Epidermal melanocyte (primary cell): ENCODE results near the gene BCAN.
"Not testable (repeated sequence)": the region's sequence is repeated elsewhere in the genome, so short reads cannot be mapped to it uniquely, and the experiment has no call there.

ENCODE experiments used
- DNase-seq: peaks from one replicate; pipeline ENCODE4 v3.0.0; 2011; ENCODE audit warnings: low spot score; ENCODE audit not compliant: insufficient read length

Gene BCAN

GRCh38 chr1:156618853-156619581 is 22.9 kb upstream of the BCAN start, which contains the start of gene HAPLN2:
HAPLN2 (plus strand) TSS chr1:156619415; CDS start chr1:156623491, 4,076 bp downstream.
- DNase-seq, result no peak

DNA sequence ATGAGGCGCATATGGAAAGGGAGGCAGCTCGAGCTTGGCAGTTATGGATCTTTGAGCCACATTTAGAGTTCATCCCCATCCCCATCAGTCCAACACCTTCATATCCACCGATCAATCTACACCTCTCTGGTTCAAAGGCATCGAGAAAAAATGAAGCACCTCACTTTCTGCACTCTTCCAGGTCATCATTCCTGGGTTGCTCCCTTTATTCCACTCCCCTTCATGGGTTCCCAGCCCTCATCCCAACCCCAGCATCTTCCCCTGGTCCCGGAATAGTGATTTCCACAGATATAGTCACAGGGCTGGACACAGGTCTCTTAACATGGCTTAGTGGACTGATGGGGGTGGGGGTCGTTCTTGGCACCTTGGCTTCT is 22.3 kb upstream of the BCAN start:
- no peak for DNase-seq

GRCh38 chr1:156622581-156623297 is 19.2 kb upstream of the BCAN start:
- DNase-seq, result no peak

- DNase-seq, result no peak
These were observed 17.7 kb upstream of the BCAN start for GRCh38 chr1:156623946-156624813.

DNA sequence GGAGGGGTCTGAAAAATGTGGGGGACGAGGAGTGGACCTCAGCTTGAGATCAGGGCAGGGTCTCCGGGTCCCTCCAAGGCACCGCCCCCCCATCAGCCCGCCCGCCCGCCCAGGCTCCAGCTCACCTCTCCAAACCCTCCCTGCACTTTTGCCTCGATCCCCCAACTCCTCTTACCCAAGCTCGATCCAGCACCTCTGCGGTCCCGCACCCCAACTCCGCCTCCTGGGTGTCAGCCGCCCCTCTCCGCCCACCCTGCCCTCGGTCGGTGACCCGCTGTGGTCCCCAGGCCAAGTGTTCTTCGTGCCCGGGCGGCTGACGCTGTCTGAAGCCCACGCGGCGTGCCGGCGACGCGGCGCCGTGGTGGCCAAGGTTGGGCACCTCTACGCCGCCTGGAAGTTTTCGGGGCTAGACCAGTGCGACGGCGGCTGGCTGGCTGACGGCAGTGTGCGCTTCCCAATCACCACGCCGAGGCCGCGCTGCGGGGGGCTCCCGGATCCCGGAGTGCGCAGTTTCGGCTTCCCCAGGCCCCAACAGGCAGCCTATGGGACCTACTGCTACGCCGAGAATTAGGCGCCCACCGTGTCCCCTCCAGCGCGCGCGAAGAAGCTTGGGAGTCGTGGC is 17.0 kb upstream of the BCAN start:
- no peak for DNase-seq

- no peak for DNase-seq
These were observed 16.4 kb upstream of the BCAN start for GRCh38 chr1:156625436-156626078.

DNA sequence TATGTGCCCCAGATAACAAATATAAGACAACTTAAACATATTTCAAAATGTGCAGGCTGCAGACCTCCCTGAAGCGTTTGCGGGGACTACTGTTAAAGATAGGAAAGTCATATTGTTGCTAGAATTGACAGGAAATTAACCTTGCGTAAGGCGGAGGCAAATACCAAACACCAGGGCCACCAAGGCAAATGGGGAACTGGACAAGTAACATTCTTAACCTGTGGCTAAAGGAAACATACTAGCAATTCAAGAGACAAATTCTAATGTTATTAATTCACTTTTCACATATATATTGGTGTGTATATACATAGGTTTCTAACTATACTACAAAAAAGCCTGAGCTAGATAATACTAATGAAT is 15.9 kb upstream of the BCAN start:
- no peak for DNase-seq

DNA sequence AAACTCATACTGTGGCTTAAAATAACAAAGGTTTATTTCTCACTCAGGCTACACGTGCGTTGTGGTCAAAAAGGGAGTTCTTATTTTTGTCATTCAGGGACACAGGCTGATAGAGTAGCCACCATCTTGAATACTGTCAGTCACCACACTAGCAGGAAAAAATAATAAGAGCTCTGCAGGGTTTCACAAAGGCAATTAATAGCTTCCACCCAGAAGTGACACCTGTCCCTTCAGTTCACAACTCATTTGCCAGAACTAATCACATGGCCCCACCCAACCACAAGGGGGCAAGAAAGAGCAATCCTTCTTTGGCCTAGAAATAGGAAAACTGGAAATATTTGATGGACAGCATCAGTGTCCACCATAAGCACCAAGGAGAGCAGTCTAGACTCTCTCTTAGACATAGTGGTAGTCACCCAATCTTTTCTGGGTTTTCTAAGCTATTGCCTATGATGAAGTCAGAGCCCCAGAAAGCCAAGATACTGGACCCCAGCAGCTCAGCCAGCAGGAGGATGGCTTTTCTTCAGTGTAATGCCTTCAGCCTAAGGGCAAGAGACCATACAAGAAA is 14.5 kb upstream of the BCAN start:
- DNase-seq, result no peak

DNA sequence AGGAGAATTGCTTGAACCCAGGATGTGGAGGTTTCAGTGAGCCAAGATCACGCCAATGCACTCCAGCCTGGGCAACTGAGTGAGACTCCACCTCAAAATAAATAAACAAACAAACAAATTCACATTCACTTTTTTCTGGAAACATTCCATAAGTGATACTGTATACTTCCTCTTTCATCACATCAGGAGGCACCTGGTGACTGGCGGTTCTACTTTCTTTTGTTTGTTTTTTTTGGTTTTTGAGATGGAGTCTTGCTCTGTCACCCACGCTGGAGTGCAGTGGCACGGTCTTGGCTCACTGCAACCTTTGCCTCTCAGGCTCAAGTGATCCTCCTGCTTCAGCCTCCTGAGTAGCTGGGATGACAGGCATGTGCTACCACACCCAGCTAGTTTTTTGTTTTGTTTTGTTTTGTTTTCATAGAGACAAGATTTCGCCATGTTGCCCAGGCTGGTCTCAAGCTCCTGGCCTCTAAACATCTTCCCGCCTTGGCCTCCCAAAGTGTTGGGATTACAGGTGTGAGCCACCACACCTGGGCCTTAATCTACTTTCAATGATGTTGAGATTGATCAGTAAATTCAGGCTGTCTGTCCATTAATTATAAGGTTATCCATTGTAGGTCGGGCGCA is 12.0 kb upstream of the BCAN start:
- DNase-seq, result no peak

- not testable (repeated sequence) for DNase-seq
These were observed 10.8 kb upstream of the BCAN start for GRCh38 chr1:156631152-156631551.

GRCh38 chr1:156632355-156632754 is 9.6 kb upstream of the BCAN start:
- no peak for DNase-seq

- peak; percentile 20 for DNase-seq
These were observed 3.5 kb upstream of the BCAN start for GRCh38 chr1:156638189-156638985.

DNA sequence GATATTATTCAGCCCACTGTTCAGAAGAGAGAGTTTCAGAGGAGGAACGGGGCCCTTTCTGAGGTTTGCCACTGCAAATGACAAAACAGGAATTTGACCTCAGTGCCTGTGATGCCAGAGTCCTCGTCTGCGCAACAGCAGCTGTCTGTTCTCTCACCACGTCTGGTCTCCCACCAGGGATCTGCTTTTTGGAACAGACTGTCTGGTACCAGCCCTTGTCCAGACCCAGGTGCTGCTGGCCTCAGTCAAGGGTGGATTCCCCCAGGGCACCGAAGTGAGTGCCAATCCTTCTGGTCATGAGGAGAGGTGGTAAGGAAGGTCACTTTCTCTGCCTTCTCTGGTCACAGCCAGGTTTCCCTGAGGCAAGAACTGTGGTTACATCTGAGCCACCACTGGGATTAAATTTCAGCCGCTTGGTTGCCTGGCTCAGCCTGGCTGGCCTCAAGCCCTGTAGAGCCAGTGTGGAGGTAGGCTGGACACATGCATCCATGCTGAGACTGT is 2.3 kb upstream of the BCAN start:
- DNase-seq, result no peak

DNA sequence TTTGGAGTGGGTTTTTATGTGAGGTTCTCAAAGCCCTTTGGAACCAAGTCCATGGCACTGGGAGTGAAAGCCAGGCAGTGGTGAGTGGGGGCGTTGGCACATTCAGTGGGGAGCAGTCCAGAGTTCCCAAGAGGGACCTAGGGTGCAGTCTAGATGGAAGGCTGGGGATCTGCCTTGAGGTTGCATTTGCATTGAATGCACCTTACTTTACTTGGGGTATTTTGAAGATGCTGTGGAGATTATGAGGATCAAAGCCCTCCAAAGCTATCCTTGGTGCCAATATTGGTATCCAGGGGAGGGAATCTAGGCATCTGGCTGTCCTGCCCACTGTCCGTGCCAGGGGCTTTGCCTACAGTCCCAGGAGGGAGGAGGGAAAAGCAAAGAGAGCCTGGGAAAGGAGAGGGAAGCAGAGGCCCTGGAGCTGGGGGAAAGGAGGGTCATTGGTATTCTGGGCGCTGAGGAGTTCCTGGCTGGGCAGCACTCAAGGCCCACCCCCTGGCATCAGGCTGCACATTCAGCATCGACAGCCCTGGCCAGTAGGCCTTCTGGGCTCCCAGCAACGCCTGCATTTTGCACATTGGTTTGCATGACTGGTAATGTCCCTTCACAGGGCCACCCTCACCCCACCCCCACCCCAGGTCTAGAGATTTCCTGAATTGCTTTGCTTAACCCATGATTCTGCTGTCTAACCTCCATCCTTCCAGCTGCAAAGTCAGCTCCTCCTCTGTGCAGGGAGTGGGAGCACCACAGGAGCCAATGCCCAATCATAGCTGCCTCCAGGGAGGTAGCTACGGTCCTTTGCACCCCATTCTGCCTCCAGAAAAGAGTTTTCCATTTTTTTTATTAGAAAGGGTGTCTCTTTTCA is 843 bp upstream of the BCAN start:
- no peak for DNase-seq

DNA sequence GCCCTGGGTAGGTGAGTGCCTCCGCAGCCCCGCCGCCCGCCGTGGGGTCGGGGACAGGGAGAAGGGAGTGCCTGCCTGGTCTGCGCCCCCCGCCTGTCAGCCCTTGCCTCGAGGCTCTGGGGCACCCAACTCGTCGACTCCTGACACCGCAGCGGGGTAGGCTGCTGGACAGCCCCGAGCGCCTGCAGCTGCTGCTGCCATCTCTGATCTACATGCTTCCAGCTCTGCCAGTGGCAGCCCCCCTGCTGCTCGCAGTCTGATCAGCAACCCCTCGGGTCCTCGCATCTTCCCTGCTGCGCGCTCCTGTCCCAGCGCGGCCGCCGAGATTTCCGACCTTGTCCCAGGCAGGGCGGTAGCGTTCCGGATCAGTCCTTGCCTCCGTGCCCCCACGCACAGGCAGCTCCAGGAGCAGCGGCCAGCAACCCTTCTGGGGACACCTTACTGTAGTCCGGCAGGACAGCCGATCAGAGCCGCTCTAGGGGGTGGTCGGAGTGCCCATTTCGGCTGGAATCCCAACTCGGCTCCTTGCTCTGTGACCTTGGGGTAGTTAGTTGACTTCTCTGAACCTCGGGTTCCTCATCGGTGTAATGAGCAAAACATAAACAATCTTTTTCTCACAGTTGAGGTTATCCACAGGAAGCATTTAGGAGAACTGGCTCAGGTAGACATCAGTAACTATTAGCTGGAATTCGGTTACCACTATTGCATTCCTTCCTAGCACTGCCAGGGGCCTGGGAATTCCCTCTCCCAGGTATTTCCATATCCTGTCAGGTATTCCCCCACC is 540 bp downstream of the BCAN start:
- DNase-seq, result no peak

- no peak for DNase-seq
These were observed 1.3 kb downstream of the BCAN start for GRCh38 chr1:156643049-156643777.

DNA sequence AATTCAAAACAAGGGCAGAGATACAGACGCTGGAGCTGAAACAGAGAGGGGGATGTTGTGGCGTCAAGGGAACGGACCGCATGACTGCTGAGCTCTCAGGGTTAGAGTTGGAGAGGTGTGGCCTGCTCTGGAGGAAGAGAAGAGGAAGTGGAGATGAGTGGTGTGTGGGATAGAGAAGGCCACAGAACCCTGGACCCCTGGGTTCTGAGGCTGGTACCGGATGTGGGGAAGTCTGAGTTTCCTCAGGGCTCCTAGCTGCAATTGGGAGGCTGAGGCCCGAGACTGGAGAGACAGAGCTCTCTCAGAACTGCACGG is 1.8 kb downstream of the BCAN start:
- DNase-seq, result peak; percentile 71
